ENCODE measurements around the gene PCDHA10. TPM values are rescaled to one million over a fixed set of nuclear protein-coding genes. Genes with fewer than 3 reads are reported as not detected.
"Not testable (repeated sequence)": the region's sequence is repeated elsewhere in the genome, so short reads cannot be mapped to it uniquely, and the experiment has no call there.

PCDHA10 gene
- total and polyA plus RNA-seq, 2 of the 13 experiments (the other 11 are each of a cell fraction or from before 2014, with no cell fraction given) = 0.01 to 0.02 TPM

GRCh38 chr5:140806834-140807775, 48.6 kb upstream of the PCDHA10 start, which contains the start of gene PCDHA4:
Gene PCDHA4 (plus strand): TSS chr5:140807068.
- H3K27me3 ChIP-seq (ENCODE audit: control insufficient read depth in 1 of 2, insufficient read depth in 2 of 2, low read length in 2 of 2) = no peaks in the 10 kb centered on the region; a peak in 1 of 5 replicates
- intact Hi-C loops (cut with micrococcal nuclease; ENCODE audit: unreplicated experiment) = no loop called here
- H4K20me1 ChIP-seq (ENCODE audit: insufficient read depth, low read length) = no peaks in the 10 kb centered on the region
- H3K9me3 ChIP-seq (ENCODE audit: low read length) = peaks cover 24% of the 10 kb centered on the region
- H3K27ac ChIP-seq (ENCODE audit: extremely low read length, insufficient read depth, low read length) = no peak within 1 kb of the TSS
- CTCF ChIA-PET (ENCODE audit: low intra/inter-chr PET ratio, low total read pairs) = no interaction called here
- FAIRE-seq (no peak), ATAC-seq (peak; percentile 74), DNase-seq (ENCODE audit: low spot score) (peak; percentile 9)
- POLR2A ChIA-PET = no interaction called here
- no peak within 1 kb of the TSS for H3K4me3 ChIP-seq (replicated peaks in 1 of 3; ENCODE audit: insufficient read depth in 1 of 3, low read depth in 2 of 3, low read length in 3 of 3)
- no peak within 1 kb of the TSS for H3K4me2 ChIP-seq (ENCODE audit: low read depth, low read length)
- BruUV-seq (replicated peaks) = no TSS peak
- no peaks in the 10 kb centered on the region for H3K36me3 ChIP-seq (replicated peaks in 1 of 2; ENCODE audit: control insufficient read depth in 1 of 2, insufficient read depth in 2 of 2, low read length in 2 of 2)
- no peak within 1 kb of the TSS for H2AFZ ChIP-seq (ENCODE audit: low read length)
- TF ChIP-seq ZNF773 (CRISPR knock-in tag; IDR thresholded peaks at IDR 0.05; ENCODE audit: borderline replicate concordance) = no peak
- no peak for TF ChIP-seq ZNF546 (CRISPR knock-in tag; conservative IDR thresholded peaks at IDR 0.05)
- TF ChIP-seq STAG1 (CRISPR knock-in tag; IDR thresholded peaks at IDR 0.05) = peak; percentile 25; the same call in 1 of the 2 replicates
- TF ChIP-seq CTCF (CRISPR knock-in tag; IDR thresholded peaks at IDR 0.05) = peak; percentile 39
- peak; percentile 68; the same call in 1 of the 2 replicates for TF ChIP-seq ZBTB33 (CRISPR knock-in tag; IDR thresholded peaks at IDR 0.05)
- no peak within 1 kb of the TSS for H3K9ac ChIP-seq (ENCODE audit: insufficient read depth, low read depth, low read length)
- 58% methylated on average over 24 of the region's 47 CpGs for WGBS (ENCODE audit: low lambda C conversion rate)
- in situ Hi-C loops (cut with HindIII; ENCODE audit: extremely low pct_ligation_motif_present, low pct_unique_long_range_greater_than_20kb) = no loop called here
- H3K79me2 ChIP-seq (ENCODE audit: insufficient read depth, low read length) = no peaks in the 10 kb centered on the region
- no peaks in the 10 kb centered on the region for H3K4me1 ChIP-seq (ENCODE audit: insufficient read depth, low read length)

GRCh38 chr5:140808241-140808888, 47.3 kb upstream of the PCDHA10 start:
- H3K79me2 ChIP-seq (ENCODE audit: insufficient read depth, low read length); ATAC-seq; intact Hi-C loops (cut with micrococcal nuclease; ENCODE audit: unreplicated experiment); H3K4me1 ChIP-seq (ENCODE audit: insufficient read depth, low read length); H3K27me3 ChIP-seq (ENCODE audit: control insufficient read depth in 1 of 2, insufficient read depth in 2 of 2, low read length in 2 of 2); BruUV-seq (replicated peaks); H3K36me3 ChIP-seq (replicated peaks in 1 of 2; ENCODE audit: control insufficient read depth in 1 of 2, insufficient read depth in 2 of 2, low read length in 2 of 2); H3K4me3 ChIP-seq (replicated peaks in 1 of 3; ENCODE audit: insufficient read depth in 1 of 3, low read depth in 2 of 3, low read length in 3 of 3); H4K20me1 ChIP-seq (ENCODE audit: insufficient read depth, low read length); POLR2A ChIA-PET; H3K4me2 ChIP-seq (ENCODE audit: low read depth, low read length); FAIRE-seq; H3K9ac ChIP-seq (ENCODE audit: insufficient read depth, low read depth, low read length); DNase-seq (ENCODE audit: low spot score); H2AFZ ChIP-seq (ENCODE audit: low read length); CTCF ChIA-PET (ENCODE audit: low intra/inter-chr PET ratio, low total read pairs); in situ Hi-C loops (cut with HindIII; ENCODE audit: extremely low pct_ligation_motif_present, low pct_unique_long_range_greater_than_20kb); H3K27ac ChIP-seq (ENCODE audit: extremely low read length, insufficient read depth, low read length): not testable (repeated sequence)
- 89% methylated on average over 62 of the region's 62 CpGs for WGBS (ENCODE audit: low lambda C conversion rate)
- H3K9me3 ChIP-seq (ENCODE audit: low read length) = peaks cover 12% of the 10 kb centered on the region; the same call in 1 of the 2 replicates
